ENCODE measurements around the gene AMOT.

GRCh38 chrX:112820364-112821268, 20.0 kb downstream of the AMOT start:
- no peak for TF ChIP-seq EZH2 (IDR thresholded peaks at IDR 0.05; ENCODE audit: low read length, unreplicated experiment)
- TF ChIP-seq CTCF (conservative IDR thresholded peaks at IDR 0.05; ENCODE audit: low read depth, low read length): no peak

Measured in PC-3 (cell line).